Measurements from ENCODE around the gene CGA.

Gene CGA

GRCh38 chr6:87102151-87102621 is 7.3 kb upstream of the CGA start:
- TF ChIP-seq ZFX (IDR thresholded peaks at IDR 0.05; ENCODE audit: borderline replicate concordance) (no peak), CTCF (IDR thresholded peaks at IDR 0.05) (no peak)
- no peak overlapping the region for H3K27ac ChIP-seq

GRCh38 chr6:87101067-87101466 is 6.2 kb upstream of the CGA start:
- TF ChIP-seq ZFX (IDR thresholded peaks at IDR 0.05; ENCODE audit: borderline replicate concordance): no peak
- TF ChIP-seq CTCF (IDR thresholded peaks at IDR 0.05): no peak
- H3K27ac ChIP-seq: no peak overlapping the region

GRCh38 chr6:87100216-87100615 is 5.3 kb upstream of the CGA start:
- TF ChIP-seq ZFX (IDR thresholded peaks at IDR 0.05; ENCODE audit: borderline replicate concordance) (no peak), CTCF (IDR thresholded peaks at IDR 0.05) (no peak)
- H3K27ac ChIP-seq: no peak overlapping the region

DNA sequence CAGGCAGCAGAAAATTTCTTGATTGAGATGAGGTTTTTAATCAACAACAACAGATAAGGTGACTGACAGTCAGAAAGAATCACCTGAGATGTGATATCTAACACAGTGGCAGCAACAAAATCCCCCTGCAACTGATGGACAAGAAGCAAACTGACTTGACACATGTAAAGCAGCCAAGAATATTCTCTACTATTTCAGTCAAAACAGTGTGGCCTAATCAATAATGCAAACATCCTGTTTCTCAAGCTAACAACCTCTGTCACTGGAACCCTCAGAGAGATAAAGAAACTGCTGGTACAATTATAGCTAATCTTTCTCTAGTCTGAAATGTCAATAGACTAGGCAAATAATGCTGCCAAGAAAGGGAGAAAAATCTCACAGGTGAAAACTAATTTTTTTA is 4.6 kb upstream of the CGA start:
- H3K27ac ChIP-seq: no peak overlapping the region
- TF ChIP-seq ZFX (IDR thresholded peaks at IDR 0.05; ENCODE audit: borderline replicate concordance): no peak
- TF ChIP-seq CTCF (IDR thresholded peaks at IDR 0.05): no peak

GRCh38 chr6:87094576-87094975 is 330 bp downstream of the CGA start:
- no peak overlapping the region for H3K27ac ChIP-seq
- TF ChIP-seq CTCF (IDR thresholded peaks at IDR 0.05): no peak
- TF ChIP-seq ZFX (IDR thresholded peaks at IDR 0.05; ENCODE audit: borderline replicate concordance): no peak

DNA sequence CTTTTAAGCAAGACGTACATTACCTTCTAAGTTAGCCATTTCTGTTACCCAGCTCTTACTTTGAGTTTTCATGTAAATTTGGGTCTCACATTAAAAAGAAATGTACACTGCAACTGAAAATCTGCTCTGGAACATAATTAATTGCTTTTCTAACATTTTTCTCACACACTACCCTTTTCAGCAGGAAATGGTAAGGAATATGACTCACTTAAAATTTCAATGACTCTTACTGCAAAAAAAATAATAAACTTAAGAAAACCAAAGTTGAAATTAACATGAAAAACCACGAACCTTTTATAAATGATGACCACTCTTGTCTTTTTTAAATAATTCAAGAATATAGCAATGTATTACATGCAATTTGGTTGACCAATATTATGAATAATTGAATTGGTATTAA is 1.3 kb downstream of the CGA start:
- H3K27ac ChIP-seq: no peak overlapping the region

GRCh38 chr6:87093199-87093598 is 1.7 kb downstream of the CGA start:
- TF ChIP-seq ZFX (IDR thresholded peaks at IDR 0.05; ENCODE audit: borderline replicate concordance) (no peak), CTCF (IDR thresholded peaks at IDR 0.05) (no peak)
- no peak overlapping the region for H3K27ac ChIP-seq

More for the DNA sequence above, 1.3 kb downstream of the CGA start:
- TF ChIP-seq CTCF (IDR thresholded peaks at IDR 0.05) (no peak), ZFX (IDR thresholded peaks at IDR 0.05; ENCODE audit: borderline replicate concordance) (no peak)

Data from 22Rv1 (cell line).